Measurements from ENCODE around the gene SAMD4A.
"Not testable (repeated sequence)": the region's sequence is repeated elsewhere in the genome, so short reads cannot be mapped to it uniquely, and the experiment has no call there.

Gene SAMD4A

DNA sequence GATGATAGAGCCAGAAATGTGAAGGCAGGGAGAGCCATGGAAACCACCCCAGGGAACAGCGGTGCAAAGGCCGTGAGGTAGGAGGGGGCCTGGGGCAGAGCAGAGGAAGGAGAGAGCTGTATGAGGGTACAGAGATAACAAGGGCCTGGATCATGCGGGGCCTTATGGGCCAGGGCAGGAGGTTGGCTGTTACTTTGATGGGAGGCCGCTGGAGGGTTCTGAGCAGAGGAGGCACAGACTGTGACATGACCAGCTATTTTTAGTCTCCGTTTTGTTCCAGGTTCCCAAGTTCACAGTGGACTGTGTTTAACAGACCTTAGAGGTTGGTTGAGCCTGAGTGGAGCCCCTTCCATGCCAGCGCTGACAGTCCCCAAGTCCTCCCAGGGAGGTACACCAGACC lies 217.1 kb downstream of the SAMD4A start:
- DNase-seq (ENCODE audit: low read depth): no peak

- no peak for DNase-seq (ENCODE audit: low read depth)
Observed at GRCh38 chr14:54784657-54785056, 217.7 kb downstream of the SAMD4A start.

- no peak for DNase-seq (ENCODE audit: low read depth)
Observed at GRCh38 chr14:54785136-54785777, 218.3 kb downstream of the SAMD4A start.

GRCh38 chr14:54785778-54786770 lies 219.1 kb downstream of the SAMD4A start:
- DNase-seq (ENCODE audit: low read depth): no peak

DNA sequence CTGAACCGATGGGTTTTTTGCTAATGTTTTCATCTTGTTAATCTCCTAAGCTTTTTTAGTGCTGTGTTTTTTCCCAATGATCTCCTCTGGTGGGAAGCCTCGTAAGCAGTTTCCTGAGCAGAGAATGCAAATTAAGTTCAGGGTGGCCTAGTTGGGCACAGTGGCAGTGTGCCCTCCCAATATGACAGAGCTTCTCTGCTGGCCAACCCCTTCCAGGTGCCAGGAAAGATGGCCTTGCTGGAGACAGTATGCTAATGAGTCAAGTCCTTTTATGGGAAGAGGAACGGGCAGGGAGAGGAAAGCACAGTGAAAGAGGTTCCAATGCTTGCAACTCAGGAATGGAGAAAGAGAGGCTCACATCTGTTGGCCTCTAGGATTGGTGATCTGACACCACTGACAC lies 219.9 kb downstream of the SAMD4A start:
- no peak for DNase-seq (ENCODE audit: low read depth)

DNA sequence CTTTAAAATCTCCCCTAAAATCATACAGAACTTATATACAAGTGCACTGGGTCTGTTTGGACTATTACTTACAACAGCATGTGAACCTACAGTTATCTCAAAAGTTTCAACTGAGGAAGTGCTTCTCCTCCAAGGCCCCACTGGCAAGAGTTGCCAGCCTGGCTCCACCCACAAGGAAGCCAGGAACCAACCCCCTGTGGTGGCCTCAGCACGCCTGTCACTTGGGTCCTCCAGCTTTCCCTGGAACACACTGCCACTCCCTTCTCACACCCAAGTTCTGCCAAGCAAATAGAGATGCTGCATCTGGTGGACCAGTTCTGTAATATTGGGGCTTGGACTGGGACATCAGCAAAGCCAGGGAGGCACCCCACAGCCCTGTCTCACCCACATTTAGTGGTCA lies 220.3 kb downstream of the SAMD4A start:
- no peak for DNase-seq (ENCODE audit: low read depth)

DNA sequence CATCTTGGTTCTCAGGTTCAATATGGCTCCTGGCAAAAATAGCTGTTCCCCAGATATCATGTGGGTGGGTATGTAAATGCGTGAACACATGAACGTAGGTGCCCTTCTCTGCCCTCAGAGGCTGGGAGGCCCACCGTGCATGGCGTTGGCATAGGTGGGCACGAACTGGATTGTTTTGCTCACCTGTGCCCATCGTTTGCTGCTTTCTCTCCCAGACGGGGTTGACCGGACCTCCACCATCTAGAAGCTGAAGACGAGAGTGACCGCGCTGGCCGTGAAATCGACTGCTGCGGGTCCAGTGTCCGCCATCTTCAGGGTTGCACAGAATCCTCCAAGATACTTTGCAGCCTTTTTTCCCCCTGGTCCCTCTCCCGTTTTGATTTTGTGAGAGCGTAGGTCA lies 221.8 kb downstream of the SAMD4A start:
- no peak for DNase-seq (ENCODE audit: low read depth)

- DNase-seq (ENCODE audit: low read depth): no peak
Observed at GRCh38 chr14:54789166-54789565, 222.2 kb downstream of the SAMD4A start.

DNA sequence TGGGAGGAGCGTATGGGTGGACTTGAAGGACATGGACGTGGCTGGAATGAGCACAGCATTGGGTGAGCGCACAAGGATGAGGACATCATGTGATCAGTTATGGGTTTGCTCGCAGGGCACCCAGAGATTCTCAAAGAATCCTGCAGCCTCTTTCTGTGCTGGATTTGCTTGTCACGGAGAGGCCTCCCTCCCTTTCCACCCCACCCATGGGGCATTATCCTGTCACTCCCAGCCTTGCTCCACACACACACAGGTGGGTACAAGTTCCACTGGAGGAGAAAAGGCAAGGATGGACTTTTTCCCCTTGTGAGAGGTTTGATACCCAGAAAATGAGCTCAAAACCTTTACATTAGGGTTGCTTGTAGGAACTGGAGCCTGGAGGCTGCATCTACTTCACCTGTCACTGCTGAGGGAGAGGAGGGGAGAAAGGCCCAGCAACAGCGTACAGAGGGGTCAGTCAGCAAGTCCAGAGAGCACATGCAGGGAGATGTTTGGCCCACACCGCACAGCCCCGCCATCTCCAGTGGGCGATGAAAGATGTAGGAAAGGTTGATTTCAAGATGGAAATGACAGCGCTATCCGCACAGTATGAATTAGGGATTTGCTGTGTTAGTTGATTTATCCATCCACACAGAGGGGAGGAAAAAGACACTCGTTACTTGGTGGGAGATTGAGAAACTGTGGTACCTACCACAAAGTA lies 223.0 kb downstream of the SAMD4A start:
- no peak for DNase-seq (ENCODE audit: low read depth)

DNA sequence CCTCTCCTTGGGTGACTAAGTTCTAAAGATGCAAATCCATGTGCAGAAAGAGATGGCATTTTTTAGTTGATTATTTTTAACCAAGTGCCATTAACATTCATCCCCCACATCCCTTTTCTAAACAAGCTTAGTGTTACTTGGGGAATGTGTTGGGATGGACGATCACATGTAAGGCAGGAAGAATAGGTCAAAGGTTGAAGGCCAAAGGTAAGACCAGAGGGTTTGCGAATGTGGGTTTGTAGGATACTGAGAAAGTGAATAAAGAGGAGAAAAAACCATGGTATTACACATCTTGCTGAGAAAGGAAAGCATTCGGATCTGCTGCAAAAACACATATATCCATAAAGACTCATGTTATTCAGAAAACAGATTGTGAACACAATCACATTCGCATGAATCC lies 224.1 kb downstream of the SAMD4A start:
- DNase-seq (ENCODE audit: low read depth): no peak

DNA sequence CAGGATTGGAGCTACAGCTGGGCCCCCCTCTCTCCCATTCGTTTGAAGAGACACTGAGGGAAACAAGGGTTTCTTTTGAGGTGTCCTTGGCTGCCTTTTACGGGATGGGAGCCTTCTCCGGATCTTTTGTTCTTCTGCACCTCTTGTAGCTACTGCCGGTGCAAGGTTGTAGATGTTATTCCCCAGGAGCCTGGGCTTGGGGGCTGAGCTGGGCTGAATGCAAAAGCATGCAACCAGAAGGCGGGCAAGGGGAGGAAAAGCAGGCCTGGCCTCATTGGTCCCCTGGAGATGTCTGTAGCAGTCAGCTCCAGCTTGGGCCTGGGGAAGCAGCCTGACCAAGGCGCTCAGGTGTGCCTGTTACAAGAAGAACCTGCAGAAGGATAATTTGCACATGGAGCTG lies 225.4 kb downstream of the SAMD4A start:
- no peak for DNase-seq (ENCODE audit: low read depth)

DNA sequence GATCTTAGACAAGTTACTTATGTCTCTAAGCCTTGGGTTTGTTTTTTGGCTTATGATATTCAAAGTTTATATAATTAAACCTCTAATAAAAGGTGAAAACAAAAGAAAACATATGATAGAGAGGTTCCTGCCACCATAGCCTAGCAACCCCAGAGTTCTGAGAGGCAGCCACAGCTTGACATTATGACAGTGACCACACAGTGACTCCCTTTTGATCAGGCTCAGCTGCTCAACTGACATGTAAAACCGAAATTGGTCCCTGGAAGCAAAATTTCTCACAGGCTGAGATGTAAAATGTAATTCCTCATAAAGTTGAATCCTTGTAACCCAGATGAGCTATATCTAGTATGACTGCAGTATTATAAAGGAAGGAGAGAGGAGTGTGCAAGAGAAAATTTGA lies 227.2 kb downstream of the SAMD4A start:
- no peak for DNase-seq (ENCODE audit: low read depth)

GRCh38 chr14:54794796-54795195 lies 227.9 kb downstream of the SAMD4A start:
- DNase-seq (ENCODE audit: low read depth): no peak

DNA sequence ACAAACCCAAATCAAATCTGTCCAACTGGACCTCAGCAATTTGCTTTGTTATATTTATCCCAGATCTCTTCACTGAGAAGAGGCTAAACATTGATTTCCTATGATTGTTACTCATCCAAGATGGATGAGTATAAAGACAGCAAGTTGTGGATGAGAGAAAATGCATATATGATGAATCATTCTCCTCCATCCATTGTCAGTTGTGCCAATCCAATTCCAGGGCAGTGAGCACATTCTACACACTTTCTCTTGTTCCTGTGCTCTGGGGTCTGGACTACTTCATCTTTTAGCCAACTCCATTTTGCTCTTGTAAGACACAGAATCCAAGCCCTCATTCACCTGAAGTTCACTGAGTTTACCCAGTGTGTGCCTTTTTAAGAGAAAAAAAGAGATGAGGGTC lies 230.0 kb downstream of the SAMD4A start:
- DNase-seq (ENCODE audit: low read depth): no peak

DNA sequence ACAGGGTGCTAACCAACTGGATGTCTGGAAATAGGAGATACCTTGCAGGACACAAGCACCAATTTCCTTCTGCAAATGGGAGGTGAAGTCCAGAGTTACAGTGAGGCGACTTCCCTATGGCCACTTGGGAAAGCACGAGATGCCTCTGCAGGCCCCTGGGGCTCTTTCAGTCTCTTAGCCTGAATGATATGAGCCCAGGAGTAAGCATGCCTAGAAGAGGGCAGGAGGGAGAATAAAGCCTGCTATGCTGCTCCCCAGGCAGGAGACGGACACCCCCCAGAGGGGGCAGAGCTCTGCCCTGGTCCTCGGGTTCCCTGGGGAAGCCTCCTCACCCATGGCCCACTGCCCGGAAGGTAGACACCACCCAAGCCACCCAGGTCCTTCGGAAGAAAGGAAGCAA lies 230.6 kb downstream of the SAMD4A start:
- no peak for DNase-seq (ENCODE audit: low read depth)

- no peak for DNase-seq (ENCODE audit: low read depth)
Observed at GRCh38 chr14:54797986-54798385, 231.1 kb downstream of the SAMD4A start.

GRCh38 chr14:54798465-54799124 lies 231.7 kb downstream of the SAMD4A start:
- no peak for DNase-seq (ENCODE audit: low read depth)

GRCh38 chr14:54801482-54801881 lies 234.6 kb downstream of the SAMD4A start:
- not testable (repeated sequence) for DNase-seq (ENCODE audit: low read depth)

GRCh38 chr14:54803396-54803795 lies 236.5 kb downstream of the SAMD4A start:
- DNase-seq (ENCODE audit: low read depth): no peak

- no peak for DNase-seq (ENCODE audit: low read depth)
Observed at GRCh38 chr14:54803926-54804537, 237.1 kb downstream of the SAMD4A start.

DNA sequence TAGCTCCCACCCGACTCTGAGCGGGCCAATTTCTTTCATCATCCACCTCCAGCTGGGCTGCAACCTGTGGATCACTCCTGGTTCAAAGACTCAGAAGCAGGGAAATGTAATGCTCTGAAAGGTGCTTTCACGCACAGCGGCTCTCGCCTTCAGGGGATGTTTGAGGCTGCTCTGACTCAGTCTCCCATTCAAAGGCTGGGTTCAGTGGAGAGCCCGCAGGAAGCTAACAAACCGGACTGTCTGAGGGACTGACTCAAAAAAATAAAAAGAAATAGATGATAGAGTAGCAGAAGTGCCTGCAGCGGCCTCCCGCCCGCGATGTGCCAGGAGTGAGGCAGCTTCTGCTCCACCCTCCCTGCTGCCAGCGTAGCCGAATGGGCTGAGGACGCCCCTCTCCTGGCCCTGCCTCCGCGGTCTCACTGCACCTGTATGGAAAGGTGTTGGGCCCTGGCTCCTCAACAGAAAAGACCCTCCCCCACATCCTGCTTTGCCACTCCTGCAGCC lies 237.7 kb downstream of the SAMD4A start:
- no peak for DNase-seq (ENCODE audit: low read depth)

DNA sequence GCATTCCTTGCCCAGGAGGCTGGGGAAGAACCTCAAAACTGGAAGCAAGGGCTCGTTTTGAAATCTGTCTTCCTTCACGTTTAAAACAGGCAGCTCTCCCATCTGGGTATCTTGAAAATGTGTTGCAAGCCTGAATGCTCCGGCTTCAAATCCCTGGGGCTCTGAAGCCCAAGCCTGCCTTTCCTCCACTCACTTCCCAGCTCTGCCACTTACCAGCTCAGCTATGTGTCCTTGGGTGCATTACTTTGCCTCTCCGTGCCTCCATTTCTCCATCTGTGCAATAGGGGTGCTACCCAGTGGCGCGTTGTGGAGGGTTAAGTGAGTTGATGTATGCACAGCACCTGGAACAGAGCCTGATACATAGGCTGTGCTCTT lies 238.1 kb downstream of the SAMD4A start:
- DNase-seq (ENCODE audit: low read depth): no peak
